Mucosa of descending colon (tissue), 3 donors: ENCODE data around the gene SNX25. TPM values are rescaled to one million over a fixed set of nuclear protein-coding genes. Genes with fewer than 3 reads are reported as not detected.

Experiments used
- ATAC-seq: fragments of 200-7000 bp; cut with Tn5 transposase; one replicate; pipeline ENCODE4 v1.9.1; 2020; ENCODE audit warnings: mild to moderate bottlenecking, moderate library complexity
- DNase-seq, 3 donors: peaks; one replicate each; pipeline ENCODE4 v3.0.0-alpha.2; 2020
- H3K36me3 ChIP-seq: fragments of 200-600 bp; one replicate; pipeline ENCODE4 v1.8.0; 2021; ENCODE audit warnings: low read depth, mild to moderate bottlenecking
- H3K4me1 ChIP-seq: fragments of 200-600 bp; one replicate; pipeline ENCODE4 v1.8.0; 2021; ENCODE audit warnings: low read depth, mild to moderate bottlenecking
- H3K4me3 ChIP-seq: fragments of 200-600 bp; one replicate; pipeline ENCODE4 v1.8.0; 2021; ENCODE audit warnings: mild to moderate bottlenecking
- H3K9me3 ChIP-seq: fragments of 200-600 bp; one replicate; pipeline ENCODE4 v1.8.0; 2021; ENCODE audit warnings: mild to moderate bottlenecking
- CTCF ChIP-seq: fragments of 200-600 bp; IDR thresholded peaks from one replicate; pipeline ENCODE4 v1.8.0; 2022; ENCODE audit warnings: antibody characterized with exemption, mild to moderate bottlenecking
- intact Hi-C, 2 donors: fragments of 100-400 bp; cut with DNase I in 1 of 2; cut with micrococcal nuclease in 1 of 2; formaldehyde crosslinking; loops; one replicate each; pipeline versions ENCODE4 v1.11.0 to v1.11.1; 2022; cut with DNase I, micrococcal nuclease
- total RNA-seq, 3 donors: library from RNA; stranded (reverse); fragmentation: NEBNext Ultra II Directional in 2 of 3; extraction: Animal tissue kit (Norgen Biotek cat#: 25700) in 2 of 3; gene quantifications; one replicate each; pipeline versions ENCODE4 v1.2.1 to v1.2.4, GENCODE V29; 2021 to 2023
- donor health status: DM: no; HTN: no; CAD: no; lungs with moderate emphysema.
- donor health status: DM: no; HTN: no; CAD: no.
- donor health status: DM: no; HTN: yes; CAD: no.

SNX25 gene
- total RNA-seq, 3 donors from 2014 or later = 10.8 to 29.7 (median 16.8) TPM

- no peak for TF ChIP-seq CTCF
- Histone ChIP-seq H3K4me1 (no peaks in the 10 kb centered on the region), H3K9me3 (no peaks in the 10 kb centered on the region), H3K4me3 (no peak overlapping the region), H3K36me3 (no peaks in the 10 kb centered on the region)
- intact Hi-C loops = no loop called here
- DNase-seq (no peak), ATAC-seq (no peak)
These were observed 160.3 kb downstream of the SNX25 start for GRCh38 chr4:185369731-185370130.

GRCh38 chr4:185370268-185370949 is 161.0 kb downstream of the SNX25 start:
- no peaks in the 10 kb centered on the region for H3K36me3 ChIP-seq
- intact Hi-C loops = no loop called here
- no peak for DNase-seq
- H3K9me3 ChIP-seq = no peaks in the 10 kb centered on the region
- no peak overlapping the region for H3K4me3 ChIP-seq
- H3K4me1 ChIP-seq = no peaks in the 10 kb centered on the region
- TF ChIP-seq CTCF = no peak
- no peak for ATAC-seq

DNA sequence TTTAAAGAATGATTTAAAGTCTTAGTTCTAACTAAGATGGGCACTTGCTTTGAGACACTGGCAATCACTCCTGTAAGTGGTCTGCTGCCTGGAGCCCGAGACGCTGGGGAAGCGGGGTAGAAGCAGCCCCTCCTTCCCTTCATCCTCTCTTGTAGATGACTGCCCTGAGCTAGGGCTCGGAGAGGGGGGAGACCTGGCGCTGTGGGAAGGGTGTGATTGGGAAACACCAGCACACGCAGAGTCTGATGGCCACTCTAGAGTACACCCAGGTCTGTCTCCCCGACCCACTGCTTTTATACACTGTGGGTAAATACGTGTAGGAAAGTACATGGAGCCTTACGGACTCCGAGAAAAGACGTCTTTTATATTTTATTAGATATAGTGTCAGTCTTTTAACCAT is 162.3 kb downstream of the SNX25 start:
- ATAC-seq = no peak
- no peak for DNase-seq
- no peaks in the 10 kb centered on the region for H3K4me1 ChIP-seq
- no peak for TF ChIP-seq CTCF
- H3K36me3 ChIP-seq = no peaks in the 10 kb centered on the region
- no peak overlapping the region for H3K4me3 ChIP-seq
- intact Hi-C loops = no loop called here
- H3K9me3 ChIP-seq = no peaks in the 10 kb centered on the region

DNA sequence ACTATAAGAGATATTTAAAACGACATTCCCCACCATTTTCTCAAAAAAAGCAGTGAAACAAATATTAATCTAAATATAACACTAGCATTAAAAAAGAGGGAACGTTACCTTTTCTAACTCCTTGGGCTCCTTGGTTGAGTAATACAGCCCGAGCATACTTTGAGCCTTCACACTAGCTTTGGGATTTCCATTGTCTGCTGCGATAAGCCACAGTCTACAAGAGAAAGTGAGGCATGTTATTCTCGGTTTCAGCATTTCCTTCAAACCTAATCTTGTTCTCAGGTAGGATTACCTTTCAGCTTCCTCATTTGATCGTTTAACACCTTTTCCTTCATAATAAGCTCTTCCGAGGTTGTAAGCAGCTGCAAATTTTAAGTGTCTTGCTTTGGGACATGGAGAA is 164.6 kb downstream of the SNX25 start:
- intact Hi-C loops = no loop called here
- Histone ChIP-seq H3K4me1 (no peaks in the 10 kb centered on the region), H3K4me3 (no peak overlapping the region), H3K36me3 (no peaks in the 10 kb centered on the region), H3K9me3 (no peaks in the 10 kb centered on the region)
- DNase-seq = no peak
- ATAC-seq = no peak
- no peak for TF ChIP-seq CTCF

- no peak for DNase-seq
- Histone ChIP-seq H3K36me3 (no peaks in the 10 kb centered on the region), H3K4me1 (no peaks in the 10 kb centered on the region), H3K4me3 (no peak overlapping the region), H3K9me3 (no peaks in the 10 kb centered on the region)
- intact Hi-C loops = no loop called here
- TF ChIP-seq CTCF = no peak
- ATAC-seq = no peak
These were observed 165.2 kb downstream of the SNX25 start for GRCh38 chr4:185374573-185374972.

- H3K4me3 ChIP-seq = no peak overlapping the region
- no peaks in the 10 kb centered on the region for H3K4me1 ChIP-seq
- H3K36me3 ChIP-seq = no peaks in the 10 kb centered on the region
- no peak for ATAC-seq
- intact Hi-C loops = no loop called here
- no peak for TF ChIP-seq CTCF
- DNase-seq = no peak
- no peaks in the 10 kb centered on the region for H3K9me3 ChIP-seq
These were observed 168.9 kb downstream of the SNX25 start for GRCh38 chr4:185378264-185378663.
